HepG2 (cell line): ENCODE measurements around the gene HIRA. TPM values are rescaled to one million over a fixed set of nuclear protein-coding genes. Genes with fewer than 3 reads are reported as not detected.

Experiments
- ATF5 ChIP-seq: sonication (generic); formaldehyde crosslinking; IDR thresholded peaks from 2 replicates; pipeline ENCODE4 v1.4.0; 2020; ENCODE audit warnings: mild to moderate bottlenecking, low read depth, missing genetic modification reagents
- ATF7 ChIP-seq, 2 experiments: fragments of 450-650 bp in 1 of 2; sonication (generic) in 1 of 2; formaldehyde crosslinking in 1 of 2; IDR thresholded peaks; 2 replicates each; pipeline versions ENCODE4 v1.4.0 to v1.6.1; 2016 to 2020; ENCODE audit warnings: antibody characterized with exemption in 1 of 2, mild to moderate bottlenecking in 1 of 2, missing genetic modification reagents in 1 of 2
- CENPX ChIP-seq: sonication (generic); formaldehyde crosslinking; IDR thresholded peaks from 2 replicates; pipeline ENCODE4 v1.9.0; 2021; ENCODE audit warnings: mild to moderate bottlenecking, missing genetic modification reagents, moderate library complexity
- CHD2 ChIP-seq: IDR thresholded peaks from 2 replicates; pipeline ENCODE4 v1.6.1; 2011; ENCODE audit warnings: low read depth, low read length, improper control_type of control experiment
- HDAC2 ChIP-seq: sonication (generic); formaldehyde crosslinking; IDR thresholded peaks from 2 replicates; pipeline ENCODE4 v1.4.0; 2020; ENCODE audit warnings: missing genetic modification reagents
- HES4 ChIP-seq: sonication (generic); formaldehyde crosslinking; IDR thresholded peaks from 2 replicates; pipeline ENCODE4 v1.9.0; 2021; ENCODE audit warnings: mild to moderate bottlenecking, missing genetic modification reagents, borderline replicate concordance
- HOXA3 ChIP-seq: sonication (generic); formaldehyde crosslinking; IDR thresholded peaks from 2 replicates; pipeline ENCODE4 v1.5.0; 2020; ENCODE audit warnings: missing genetic modification reagents
- JUND ChIP-seq: sonication (generic); formaldehyde crosslinking; IDR thresholded peaks from 2 replicates; pipeline ENCODE4 v1.8.0; 2022; ENCODE audit warnings: mild to moderate bottlenecking, missing genetic modification reagents
- PHF5A ChIP-seq: IDR thresholded peaks from one replicate; pipeline ENCODE4 v1.6.1; 2018; ENCODE audit warnings: low read depth, missing genetic modification reagents; ENCODE audit not compliant: unreplicated experiment
- ZBTB43 ChIP-seq: sonication (generic); formaldehyde crosslinking; conservative IDR thresholded peaks from 2 replicates; pipeline ENCODE4 v1.4.0; 2020; ENCODE audit warnings: missing genetic modification reagents
- ZNF205 ChIP-seq: IDR thresholded peaks from 2 replicates; pipeline ENCODE4 v1.6.1; 2018; ENCODE audit warnings: missing biosample characterization, missing genetic modification reagents
- ZNF282 ChIP-seq: fragments of 450-650 bp; IDR thresholded peaks from 2 replicates; pipeline ENCODE4 v1.6.1; 2018; ENCODE audit not compliant: partially characterized antibody
- ZNF335 ChIP-seq: sonication (generic); formaldehyde crosslinking; IDR thresholded peaks from 2 replicates; pipeline ENCODE4 v1.4.0; 2020; ENCODE audit warnings: missing genetic modification reagents
- ZNF33B ChIP-seq: sonication (generic); formaldehyde crosslinking; IDR thresholded peaks from 2 replicates; pipeline ENCODE4 v1.5.1; 2020; ENCODE audit warnings: mild to moderate bottlenecking, missing genetic modification reagents
- ZNF441 ChIP-seq: sonication (generic); formaldehyde crosslinking; IDR thresholded peaks from 2 replicates; pipeline ENCODE4 v1.7.0; 2021; ENCODE audit warnings: missing genetic modification reagents, borderline replicate concordance
- ZNF543 ChIP-seq: sonication (generic); formaldehyde crosslinking; IDR thresholded peaks from 2 replicates; pipeline ENCODE4 v1.4.0; 2020; ENCODE audit warnings: mild to moderate bottlenecking, missing genetic modification reagents
- polyA plus RNA-seq, 8 experiments: library from polyadenylated mRNA; depleted of rRNA in 3 of 8; stranded (reverse) in 7 of 8; unstranded in 1 of 8; fragments of >200 nt; fragmentation: Illumina TruSeq in 4 of 8; extraction: Trizol in 4 of 8; gene quantifications; 2 replicates each; pipeline versions ENCODE4 v1.2.1 to v1.2.3, GENCODE V29; 2011 to 2016; ENCODE audit warnings: low read depth in 4 of 8, missing spikeins in 1 of 8, mixed read lengths in 1 of 8; ENCODE audit not compliant: insufficient read depth in 1 of 8
- total RNA-seq, 5 experiments: library from RNA; depleted of rRNA; stranded (reverse); fragments of >200 nt; fragmentation: Illumina TruSeq; extraction: Trizol; gene quantifications; 2 replicates each; pipeline ENCODE4 v1.2.3, GENCODE V29; 2016; ENCODE audit warnings: low read depth in 1 of 5
- TF ChIP-seq, protein P1 (sequence below): sonication (generic); formaldehyde crosslinking; IDR thresholded peaks from 2 replicates; pipeline ENCODE4 v1.4.0; 2020; ENCODE audit warnings: missing genetic modification reagents
- TF ChIP-seq, protein P2 (sequence below): sonication (generic); formaldehyde crosslinking; IDR thresholded peaks from 2 replicates; pipeline ENCODE4; 2020; ENCODE audit warnings: missing genetic modification reagents, mild to moderate bottlenecking, borderline replicate concordance
- TF ChIP-seq, protein P3 (sequence below): sonication (generic); formaldehyde crosslinking; IDR thresholded peaks from 2 replicates; pipeline ENCODE4 v1.4.0; 2020; ENCODE audit warnings: mild to moderate bottlenecking, missing genetic modification reagents, borderline replicate concordance
- TF ChIP-seq, protein P4 (sequence below): sonication (generic); formaldehyde crosslinking; IDR thresholded peaks from 2 replicates; pipeline ENCODE4 v1.5.1; 2020; ENCODE audit warnings: missing genetic modification reagents, mild to moderate bottlenecking, borderline replicate concordance

Gene HIRA
- total and polyA plus RNA-seq, 2 of the 13 experiments (the other 11 are each of a cell fraction or from before 2014, with no cell fraction given): 21.5 to 29.2 TPM

DNA sequence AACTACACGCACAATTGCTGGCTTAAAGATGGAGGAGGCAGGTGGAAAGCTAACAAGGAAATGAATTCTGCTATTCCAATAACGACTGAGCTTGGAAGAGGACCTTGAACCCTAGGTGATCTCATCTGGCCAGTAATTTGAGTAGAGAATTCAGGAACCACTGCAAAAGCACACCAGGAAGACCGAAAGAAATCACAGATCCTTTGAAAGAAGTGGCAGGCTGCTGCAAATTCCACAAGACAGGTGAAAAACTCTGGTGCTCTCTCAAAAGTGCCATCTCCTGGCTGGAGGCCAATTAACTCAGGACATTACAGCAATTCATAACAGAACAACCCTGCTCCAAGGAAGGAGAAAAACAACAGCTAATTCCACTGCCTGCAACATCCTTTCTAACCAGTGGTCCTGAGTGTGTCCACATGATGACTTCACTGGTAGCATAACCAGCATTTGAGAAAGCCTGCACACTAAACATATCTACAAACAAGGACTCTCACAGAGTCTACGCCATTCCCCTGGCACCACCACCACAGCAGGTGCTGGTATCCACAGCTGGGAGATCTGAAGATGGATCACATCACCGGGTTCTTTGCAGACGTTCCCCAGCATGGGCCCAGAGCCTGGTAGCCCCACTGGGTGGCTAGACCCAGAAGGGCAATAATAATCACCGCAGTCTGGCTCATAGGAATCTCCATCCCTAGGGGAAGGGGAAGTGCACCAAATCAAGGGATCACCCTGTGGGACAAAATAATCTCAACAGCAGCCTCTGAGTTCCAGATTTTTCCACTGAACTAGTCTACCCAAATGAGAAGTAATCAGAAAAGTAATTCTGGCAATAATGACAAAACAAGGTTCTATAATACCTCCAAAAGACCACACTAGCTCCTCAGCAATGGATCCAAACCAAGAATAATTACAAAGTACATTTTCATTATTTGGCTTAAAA, 95.1 kb downstream of the HIRA start (continued):
- TF ChIP-seq ZNF33B (CRISPR knock-in tag) (no peak), ZNF205 (CRISPR knock-in tag) (no peak), CHD2 (no peak), ATF5 (CRISPR knock-in tag) (no peak), JUND (CRISPR knock-in tag) (no peak), ZNF441 (no peak), PHF5A (CRISPR knock-in tag) (no peak), CENPX (no peak), ATF7 (IDR thresholded peaks at IDR 0.05) (no peak), ATF7 (CRISPR knock-in tag; IDR thresholded peaks at IDR 0.05) (no peak), ZNF543 (CRISPR knock-in tag) (no peak), HES4 (no peak), ZNF282 (no peak), HDAC2 (no peak), ZNF335 (CRISPR knock-in tag) (no peak), ZBTB43 (no peak), HOXA3 (CRISPR knock-in tag) (peak; percentile 15; the same call in 1 of the 2 replicates)
- TF ChIP-seq, protein P1, sequence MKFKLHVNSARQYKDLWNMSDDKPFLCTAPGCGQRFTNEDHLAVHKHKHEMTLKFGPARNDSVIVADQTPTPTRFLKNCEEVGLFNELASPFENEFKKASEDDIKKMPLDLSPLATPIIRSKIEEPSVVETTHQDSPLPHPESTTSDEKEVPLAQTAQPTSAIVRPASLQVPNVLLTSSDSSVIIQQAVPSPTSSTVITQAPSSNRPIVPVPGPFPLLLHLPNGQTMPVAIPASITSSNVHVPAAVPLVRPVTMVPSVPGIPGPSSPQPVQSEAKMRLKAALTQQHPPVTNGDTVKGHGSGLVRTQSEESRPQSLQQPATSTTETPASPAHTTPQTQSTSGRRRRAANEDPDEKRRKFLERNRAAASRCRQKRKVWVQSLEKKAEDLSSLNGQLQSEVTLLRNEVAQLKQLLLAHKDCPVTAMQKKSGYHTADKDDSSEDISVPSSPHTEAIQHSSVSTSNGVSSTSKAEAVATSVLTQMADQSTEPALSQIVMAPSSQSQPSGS (CRISPR knock-in tag): peak; percentile 27; the same call in 1 of the 2 replicates
- TF ChIP-seq, protein P2, sequence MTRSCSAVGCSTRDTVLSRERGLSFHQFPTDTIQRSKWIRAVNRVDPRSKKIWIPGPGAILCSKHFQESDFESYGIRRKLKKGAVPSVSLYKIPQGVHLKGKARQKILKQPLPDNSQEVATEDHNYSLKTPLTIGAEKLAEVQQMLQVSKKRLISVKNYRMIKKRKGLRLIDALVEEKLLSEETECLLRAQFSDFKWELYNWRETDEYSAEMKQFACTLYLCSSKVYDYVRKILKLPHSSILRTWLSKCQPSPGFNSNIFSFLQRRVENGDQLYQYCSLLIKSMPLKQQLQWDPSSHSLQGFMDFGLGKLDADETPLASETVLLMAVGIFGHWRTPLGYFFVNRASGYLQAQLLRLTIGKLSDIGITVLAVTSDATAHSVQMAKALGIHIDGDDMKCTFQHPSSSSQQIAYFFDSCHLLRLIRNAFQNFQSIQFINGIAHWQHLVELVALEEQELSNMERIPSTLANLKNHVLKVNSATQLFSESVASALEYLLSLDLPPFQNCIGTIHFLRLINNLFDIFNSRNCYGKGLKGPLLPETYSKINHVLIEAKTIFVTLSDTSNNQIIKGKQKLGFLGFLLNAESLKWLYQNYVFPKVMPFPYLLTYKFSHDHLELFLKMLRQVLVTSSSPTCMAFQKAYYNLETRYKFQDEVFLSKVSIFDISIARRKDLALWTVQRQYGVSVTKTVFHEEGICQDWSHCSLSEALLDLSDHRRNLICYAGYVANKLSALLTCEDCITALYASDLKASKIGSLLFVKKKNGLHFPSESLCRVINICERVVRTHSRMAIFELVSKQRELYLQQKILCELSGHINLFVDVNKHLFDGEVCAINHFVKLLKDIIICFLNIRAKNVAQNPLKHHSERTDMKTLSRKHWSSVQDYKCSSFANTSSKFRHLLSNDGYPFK (CRISPR knock-in tag): no peak
- TF ChIP-seq, protein P3, sequence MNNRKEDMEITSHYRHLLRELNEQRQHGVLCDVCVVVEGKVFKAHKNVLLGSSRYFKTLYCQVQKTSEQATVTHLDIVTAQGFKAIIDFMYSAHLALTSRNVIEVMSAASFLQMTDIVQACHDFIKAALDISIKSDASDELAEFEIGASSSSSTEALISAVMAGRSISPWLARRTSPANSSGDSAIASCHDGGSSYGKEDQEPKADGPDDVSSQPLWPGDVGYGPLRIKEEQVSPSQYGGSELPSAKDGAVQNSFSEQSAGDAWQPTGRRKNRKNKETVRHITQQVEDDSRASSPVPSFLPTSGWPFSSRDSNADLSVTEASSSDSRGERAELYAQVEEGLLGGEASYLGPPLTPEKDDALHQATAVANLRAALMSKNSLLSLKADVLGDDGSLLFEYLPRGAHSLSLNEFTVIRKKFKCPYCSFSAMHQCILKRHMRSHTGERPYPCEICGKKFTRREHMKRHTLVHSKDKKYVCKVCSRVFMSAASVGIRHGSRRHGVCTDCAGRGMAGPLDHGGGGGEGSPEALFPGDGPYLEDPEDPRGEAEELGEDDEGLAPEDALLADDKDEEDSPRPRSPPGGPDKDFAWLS (CRISPR knock-in tag): no peak
- TF ChIP-seq, protein P4, sequence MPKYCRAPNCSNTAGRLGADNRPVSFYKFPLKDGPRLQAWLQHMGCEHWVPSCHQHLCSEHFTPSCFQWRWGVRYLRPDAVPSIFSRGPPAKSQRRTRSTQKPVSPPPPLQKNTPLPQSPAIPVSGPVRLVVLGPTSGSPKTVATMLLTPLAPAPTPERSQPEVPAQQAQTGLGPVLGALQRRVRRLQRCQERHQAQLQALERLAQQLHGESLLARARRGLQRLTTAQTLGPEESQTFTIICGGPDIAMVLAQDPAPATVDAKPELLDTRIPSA: no peak
